ENCODE measurements around the gene GCC1. TPM values are rescaled to one million over a fixed set of nuclear protein-coding genes. Genes with fewer than 3 reads are reported as not detected.

The GCC1 gene, protein sequence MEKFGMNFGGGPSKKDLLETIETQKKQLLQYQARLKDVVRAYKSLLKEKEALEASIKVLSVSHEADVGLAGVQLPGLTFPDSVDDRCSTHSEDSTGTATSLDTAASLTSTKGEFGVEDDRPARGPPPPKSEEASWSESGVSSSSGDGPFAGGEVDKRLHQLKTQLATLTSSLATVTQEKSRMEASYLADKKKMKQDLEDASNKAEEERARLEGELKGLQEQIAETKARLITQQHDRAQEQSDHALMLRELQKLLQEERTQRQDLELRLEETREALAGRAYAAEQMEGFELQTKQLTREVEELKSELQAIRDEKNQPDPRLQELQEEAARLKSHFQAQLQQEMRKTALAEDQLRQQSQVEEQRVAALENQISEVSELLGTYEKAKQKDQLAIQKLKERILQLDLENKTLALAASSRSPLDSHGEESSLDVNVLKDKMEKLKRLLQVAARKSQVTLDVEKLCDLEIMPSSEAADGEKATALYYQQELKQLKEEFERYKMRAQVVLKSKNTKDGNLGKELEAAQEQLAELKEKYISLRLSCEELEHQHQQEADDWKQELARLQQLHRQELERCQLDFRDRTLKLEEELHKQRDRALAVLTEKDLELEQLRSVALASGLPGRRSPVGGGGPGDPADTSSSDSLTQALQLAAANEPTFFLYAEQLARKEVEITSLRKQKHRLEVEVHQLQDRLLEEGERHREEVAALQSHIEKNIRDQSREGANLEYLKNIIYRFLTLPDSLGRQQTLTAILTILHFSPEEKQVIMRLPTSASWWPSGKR
- 23.1 and 28.7 TPM in 2 replicates for total RNA-seq

DNA sequence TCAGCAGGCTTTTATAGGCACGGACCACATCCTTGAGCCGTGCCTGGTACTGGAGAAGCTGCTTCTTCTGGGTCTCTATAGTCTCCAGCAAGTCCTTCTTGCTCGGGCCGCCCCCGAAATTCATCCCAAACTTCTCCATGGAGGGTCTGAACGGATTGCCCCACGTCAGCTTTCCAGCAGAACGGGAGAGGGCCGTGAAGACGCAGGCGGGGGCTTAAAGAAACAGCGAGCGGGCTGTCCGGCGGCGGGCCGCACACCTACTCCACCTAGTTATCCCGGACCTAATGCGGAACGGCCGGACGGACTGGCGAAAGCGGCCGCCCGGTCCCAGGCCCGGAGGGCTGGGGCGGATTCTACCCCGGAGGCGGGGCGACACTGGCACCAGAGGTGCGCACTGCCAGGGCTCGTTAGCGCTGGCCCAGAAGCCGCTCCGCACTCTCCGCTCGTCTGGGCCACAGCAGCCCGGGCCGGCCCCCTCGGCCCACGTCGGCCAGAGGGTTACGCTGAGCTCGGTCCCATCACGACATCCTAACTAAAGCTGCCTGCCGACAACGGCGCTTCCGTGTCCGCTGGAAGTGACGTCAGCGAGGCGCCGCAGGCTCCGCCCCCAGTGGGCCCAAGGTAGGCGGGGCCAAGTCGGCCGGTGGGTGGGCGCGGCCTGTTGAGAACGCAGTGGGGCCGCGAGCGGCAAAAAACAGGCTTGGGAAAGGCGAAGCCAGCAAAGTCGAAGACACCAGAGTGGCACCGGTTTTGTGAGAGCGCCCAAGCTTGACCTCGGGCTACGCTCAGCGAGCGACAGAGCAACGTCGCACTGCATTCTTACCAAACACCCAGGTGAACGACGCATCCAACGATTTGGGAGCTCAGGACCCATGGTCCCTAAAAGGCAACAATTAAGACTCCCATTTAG is at the start of gene GCC1:
Gene GCC1, minus strand, starts transcription at position 553 of the 910 bp plus-strand sequence. Its CDS starts 414 bp downstream, at position 139.

DNA sequence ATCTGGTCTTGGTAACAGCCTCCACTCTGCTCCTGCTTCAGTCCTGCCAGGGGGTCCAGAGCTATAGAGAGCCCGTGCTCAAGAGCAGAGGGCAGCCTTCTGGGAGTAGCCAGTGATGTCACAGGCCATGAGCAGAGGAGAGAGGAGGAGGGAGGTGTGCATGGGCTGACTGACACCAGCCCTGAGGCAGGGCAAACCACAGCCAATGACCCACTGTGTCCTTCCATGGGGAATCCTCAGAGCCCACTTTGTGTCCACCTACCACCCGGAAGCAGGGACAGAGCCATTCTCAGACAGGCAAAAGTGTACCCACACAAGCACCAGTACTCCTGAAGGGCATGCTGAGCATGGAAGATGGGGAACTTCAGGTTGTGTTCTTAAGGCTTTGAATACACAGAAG is 32.6 kb upstream of the GCC1 start, which contains the start of gene PAX4:
Gene PAX4, minus strand, starts transcription at position 101 of the 400 bp plus-strand sequence. CDS start 2,214 bp downstream, outside the sequence.

DNA sequence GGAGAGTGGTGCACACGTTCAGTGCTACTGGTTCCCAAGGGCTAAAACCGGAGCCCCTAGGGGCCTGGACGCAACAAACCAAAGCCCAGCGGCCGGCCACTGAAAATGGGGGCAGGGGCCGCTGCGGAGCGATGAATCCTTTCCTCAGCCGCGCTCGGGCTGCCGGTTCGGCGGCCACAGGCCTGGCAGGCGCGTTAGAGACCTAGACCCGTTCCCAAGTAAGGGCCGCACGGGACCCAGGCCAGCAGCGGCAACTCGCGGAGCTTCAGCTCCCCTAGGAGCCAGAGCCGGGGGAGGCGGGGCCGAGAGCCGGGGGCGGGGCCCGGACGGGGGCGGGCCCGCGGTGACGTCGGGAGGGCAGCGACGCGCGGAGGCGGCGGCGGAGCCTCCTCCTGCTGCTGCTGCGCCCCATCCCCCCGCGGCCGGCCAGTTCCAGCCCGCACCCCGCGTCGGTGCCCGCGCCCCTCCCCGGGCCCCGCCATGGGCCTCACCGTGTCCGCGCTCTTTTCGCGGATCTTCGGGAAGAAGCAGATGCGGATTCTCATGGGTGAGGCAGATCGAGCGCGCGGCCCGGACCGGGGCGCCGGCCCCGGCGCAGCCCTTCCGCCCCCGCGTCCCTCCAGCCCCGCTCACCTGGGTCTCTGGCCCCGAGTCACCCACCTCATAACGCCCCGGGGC is 2.8 kb upstream of the GCC1 start, which contains the start of gene ARF5:
Gene ARF5, plus strand, starts transcription at position 393 of the 678 bp plus-strand sequence. Its CDS starts 88 bp downstream, at position 481.

Other genes with a start within 250 kb of the GCC1 start
- gene ZNF800, start 192.9 kb downstream of the GCC1 start, total RNA-seq = 11.7 and 12.7 TPM in 2 replicates
- gene ARF5, start 2.8 kb upstream of the GCC1 start, total RNA-seq = 214 and 233 TPM in 2 replicates
- gene FSCN3, start 8.1 kb upstream of the GCC1 start, total RNA-seq = 0.61 and 1.3 TPM in 2 replicates
- gene PAX4, start 32.5 kb upstream of the GCC1 start, total RNA-seq = not detected in 2 replicates
- gene SND1, start 66.6 kb upstream of the GCC1 start, total RNA-seq = 159 and 223 TPM in 2 replicates